ENCODE data around the gene MBP.
A peak's percentile ranks its signal among the peaks of the same experiment; 100 is the strongest.

Gene MBP

DNA sequence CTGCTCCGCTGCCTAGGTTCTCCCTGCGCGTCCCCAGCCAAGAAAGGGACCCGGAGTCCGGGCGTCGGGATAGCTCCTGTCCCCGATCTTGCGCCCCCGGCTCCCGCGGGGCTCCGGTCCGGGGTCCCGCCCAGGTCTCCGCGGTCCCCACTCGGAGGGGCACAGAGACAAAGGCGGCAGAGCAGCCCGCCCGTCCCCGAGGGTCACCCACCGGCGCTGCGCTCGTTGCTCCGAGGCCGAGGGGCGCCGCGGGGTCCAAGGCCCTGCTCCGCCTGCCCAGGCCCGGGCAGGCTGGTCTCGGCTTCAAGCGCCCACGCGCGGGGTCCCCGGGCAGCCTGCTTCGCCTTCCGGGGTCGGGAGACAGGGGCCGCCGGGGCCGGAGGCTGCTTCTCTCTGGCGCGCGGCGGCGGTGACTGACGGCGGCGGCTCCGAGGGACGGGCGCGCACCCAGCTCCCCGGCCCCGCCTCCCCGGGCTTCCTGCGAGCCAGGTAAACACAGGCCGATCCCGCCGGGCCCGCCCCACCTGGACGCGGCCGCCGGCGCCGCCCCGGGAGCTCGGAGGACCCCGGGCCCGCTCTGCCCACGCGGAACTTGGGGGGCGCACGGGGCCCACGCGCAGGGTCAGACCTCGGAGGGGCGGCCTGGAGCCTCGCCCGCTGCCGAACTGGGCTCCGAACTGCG, at the start of gene MBP:
TSS of gene MBP (minus strand) at position 415 of the 682 bp plus-strand sequence. CDS start 27,522 bp downstream, outside the sequence.
- Histone ChIP-seq H3K9me3 (ENCODE audit: control insufficient read depth, insufficient read depth, low read length) (no peaks in the 10 kb centered on the region), H3K4me1 (ENCODE audit: insufficient read depth, low read length) (no peaks in the 10 kb centered on the region), H3K9ac (ENCODE audit: low read depth, low read length) (peak within 1 kb of the TSS; percentile 72), H3K36me3 (ENCODE audit: insufficient read depth, low read length) (no peaks in the 10 kb centered on the region)

DNA sequence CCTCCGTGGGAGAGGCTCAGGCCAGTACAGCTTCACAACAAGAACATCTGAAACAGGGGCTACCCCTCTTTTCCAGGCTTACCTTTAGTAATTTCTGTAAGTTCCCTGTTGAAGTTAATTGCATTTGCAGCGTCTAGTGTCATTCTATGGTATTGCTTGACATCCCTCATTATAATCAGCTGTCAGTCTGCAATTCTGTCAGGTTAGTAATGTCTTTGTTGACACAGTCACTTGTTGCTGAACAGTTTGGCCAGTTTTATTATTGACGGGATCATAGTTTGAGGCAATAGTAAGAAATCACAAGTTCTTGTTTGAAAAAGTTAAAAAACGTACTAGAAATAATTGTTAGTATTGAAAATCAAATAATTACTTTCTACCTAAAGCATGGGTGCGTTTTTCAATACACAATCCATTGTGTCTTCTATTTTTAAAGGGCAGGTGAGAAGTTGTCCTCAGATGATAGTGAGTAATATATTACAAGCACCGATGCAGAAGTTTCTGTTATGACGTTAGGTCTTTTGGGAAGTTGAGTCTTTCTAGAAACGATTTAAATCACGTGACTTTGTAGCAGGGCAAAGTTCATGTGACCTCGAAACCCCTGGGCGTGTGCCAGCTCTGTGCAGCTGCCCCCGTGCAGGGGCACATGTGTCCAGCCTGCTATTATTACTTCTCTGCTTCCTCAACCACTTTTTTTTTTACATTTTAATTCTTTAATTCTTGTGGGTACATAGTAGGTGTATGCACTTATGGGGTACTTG, 49.5 kb upstream of the MBP start:
- H3K9me3 ChIP-seq (ENCODE audit: control insufficient read depth, insufficient read depth, low read length): no peaks in the 10 kb centered on the region

DNA sequence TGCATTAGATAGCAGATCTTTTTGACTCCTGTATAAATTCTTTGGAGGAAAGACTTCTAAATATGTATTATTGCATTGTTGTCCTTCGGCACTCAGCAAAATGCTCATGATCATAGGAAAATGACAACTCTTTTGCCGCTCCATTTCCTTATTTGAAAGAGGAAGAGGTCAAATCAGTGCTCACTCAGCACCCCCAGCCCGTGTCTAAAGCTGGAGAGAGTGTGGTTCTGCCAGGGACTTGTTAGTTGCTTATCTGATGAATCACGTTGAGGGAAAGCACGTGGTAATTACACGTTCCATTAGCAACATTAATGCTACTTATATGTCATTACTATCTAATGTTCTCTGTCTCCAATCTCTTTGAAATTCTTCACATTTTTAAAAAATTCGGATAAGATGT, 46.0 kb upstream of the MBP start:
- Histone ChIP-seq H3K36me3 (ENCODE audit: insufficient read depth, low read length) (no peaks in the 10 kb centered on the region), H3K4me1 (ENCODE audit: insufficient read depth, low read length) (no peaks in the 10 kb centered on the region), H3K9me3 (ENCODE audit: control insufficient read depth, insufficient read depth, low read length) (no peaks in the 10 kb centered on the region), H3K9ac (ENCODE audit: low read depth, low read length) (no peak overlapping the region)

More for the DNA sequence above, 49.5 kb upstream of the MBP start:
- H3K4me1 ChIP-seq (ENCODE audit: insufficient read depth, low read length): no peaks in the 10 kb centered on the region
- no peak overlapping the region for H3K9ac ChIP-seq (ENCODE audit: low read depth, low read length)
- H3K36me3 ChIP-seq (ENCODE audit: insufficient read depth, low read length): no peaks in the 10 kb centered on the region

DNA sequence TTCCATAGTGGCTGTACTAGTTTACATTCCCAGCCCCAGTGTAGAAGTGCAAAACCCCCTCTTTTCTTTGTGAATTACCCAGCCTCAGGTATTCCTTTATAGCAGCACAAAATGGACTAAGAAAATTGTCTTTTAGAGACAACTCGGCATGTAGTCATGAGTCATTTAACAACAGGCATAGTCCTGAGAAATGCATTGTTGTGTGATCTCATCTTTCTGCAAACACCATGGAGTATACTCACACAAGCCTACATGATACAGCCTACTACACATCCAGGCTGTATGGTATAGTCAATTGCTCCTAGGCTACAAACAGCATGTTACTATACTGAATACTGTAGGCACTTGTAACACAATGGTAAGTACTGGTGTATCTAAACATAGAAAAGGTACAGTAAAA, 44.4 kb upstream of the MBP start:
- no peaks in the 10 kb centered on the region for H3K4me1 ChIP-seq (ENCODE audit: insufficient read depth, low read length)
- H3K9me3 ChIP-seq (ENCODE audit: control insufficient read depth, insufficient read depth, low read length): no peaks in the 10 kb centered on the region
- H3K36me3 ChIP-seq (ENCODE audit: insufficient read depth, low read length): no peaks in the 10 kb centered on the region
- no peak overlapping the region for H3K9ac ChIP-seq (ENCODE audit: low read depth, low read length)

DNA sequence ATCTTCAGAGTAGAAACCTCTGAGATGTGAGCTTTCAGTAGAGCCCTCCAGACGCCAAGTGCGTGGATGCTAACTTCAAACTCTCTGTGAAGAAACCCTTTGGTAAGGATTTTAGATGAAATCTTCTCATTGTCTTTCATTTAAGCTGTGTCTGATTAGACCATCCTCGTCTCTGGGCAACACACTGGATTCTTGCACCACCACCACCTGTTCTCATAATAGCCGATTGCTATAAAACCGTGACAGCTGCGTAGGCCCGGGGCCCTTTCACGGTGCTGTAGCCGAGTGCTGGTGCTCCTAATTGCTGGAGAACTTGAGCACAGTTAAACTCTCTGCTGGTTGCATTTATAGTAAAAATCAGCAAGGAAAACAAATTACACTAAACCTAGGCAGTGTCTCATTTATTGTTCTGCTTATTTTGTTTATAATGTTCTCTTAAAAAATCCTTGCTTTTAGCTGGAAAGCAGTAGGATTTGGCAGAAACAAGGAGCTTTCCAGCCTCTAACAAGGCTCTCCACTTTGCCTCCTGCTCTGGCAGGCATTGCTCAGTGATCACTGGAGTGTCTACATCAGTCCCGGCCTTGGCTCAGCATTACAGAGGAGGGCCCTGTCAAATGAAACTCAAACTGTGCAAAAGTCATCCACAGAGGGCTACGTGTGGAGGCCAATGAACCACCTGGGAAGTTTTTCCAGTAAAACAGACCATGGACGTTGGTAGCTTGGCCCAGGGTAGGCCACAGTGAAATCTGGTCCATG, 40.9 kb upstream of the MBP start:
- H3K4me1 ChIP-seq (ENCODE audit: insufficient read depth, low read length): no peaks in the 10 kb centered on the region
- H3K9me3 ChIP-seq (ENCODE audit: control insufficient read depth, insufficient read depth, low read length): no peaks in the 10 kb centered on the region
- H3K36me3 ChIP-seq (ENCODE audit: insufficient read depth, low read length): no peaks in the 10 kb centered on the region
- H3K9ac ChIP-seq (ENCODE audit: low read depth, low read length): no peak overlapping the region

DNA sequence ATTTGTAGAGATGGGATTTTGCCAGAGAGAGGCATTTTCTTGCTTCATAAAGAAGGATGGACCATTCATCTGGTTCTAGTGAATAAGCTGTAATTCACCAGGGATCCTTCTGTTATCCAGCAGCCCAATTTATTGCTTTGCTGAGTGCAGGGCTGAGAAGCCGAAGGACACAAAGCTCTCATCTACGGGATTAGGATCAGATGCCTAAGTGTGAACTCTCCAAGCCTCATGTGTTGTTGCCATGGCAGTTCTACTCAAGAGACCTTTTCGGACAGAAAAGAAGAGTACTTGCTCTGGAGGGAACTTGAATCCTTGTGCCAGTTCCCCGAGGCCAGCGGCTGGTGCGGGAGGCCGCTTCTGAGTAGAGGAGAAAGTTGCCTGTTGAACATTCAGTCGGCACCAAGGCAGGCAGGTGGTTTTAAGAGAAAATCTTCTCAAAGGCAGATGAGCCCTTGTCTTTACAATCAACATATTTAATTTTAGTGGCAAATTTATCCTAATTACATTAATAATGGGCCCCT, 38.4 kb upstream of the MBP start:
- Histone ChIP-seq H3K9ac (ENCODE audit: low read depth, low read length) (no peak overlapping the region), H3K36me3 (ENCODE audit: insufficient read depth, low read length) (no peaks in the 10 kb centered on the region), H3K4me1 (ENCODE audit: insufficient read depth, low read length) (no peaks in the 10 kb centered on the region; the same call in 1 of the 2 replicates), H3K9me3 (ENCODE audit: control insufficient read depth, insufficient read depth, low read length) (no peaks in the 10 kb centered on the region)

DNA sequence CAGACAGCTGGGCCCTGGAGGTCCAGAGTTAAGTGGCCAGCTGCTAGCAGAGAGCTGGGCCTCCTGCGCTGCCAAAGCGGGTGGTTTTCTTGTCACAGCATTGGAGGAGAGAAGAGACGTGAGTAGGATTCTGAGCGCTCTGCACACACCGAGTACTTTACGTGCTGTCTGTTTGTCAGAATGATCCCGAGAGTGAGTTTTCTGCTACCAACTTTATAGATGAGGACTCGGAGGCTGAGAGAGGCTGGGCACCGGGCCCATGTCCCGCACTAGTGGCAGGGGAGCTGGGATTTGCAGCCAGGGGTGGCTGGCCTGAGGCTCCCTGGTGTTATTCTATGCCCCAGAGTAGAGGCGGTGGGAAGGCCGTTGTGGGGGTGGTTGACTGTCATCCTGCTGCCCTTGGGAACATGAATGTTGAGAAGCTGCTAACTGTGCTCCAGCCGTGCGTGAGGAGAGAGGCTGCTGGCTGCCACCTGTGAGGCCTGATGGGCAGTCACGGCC, 36.3 kb upstream of the MBP start:
- no peaks in the 10 kb centered on the region; the same call in 1 of the 2 replicates for H3K4me1 ChIP-seq (ENCODE audit: insufficient read depth, low read length)
- H3K9ac ChIP-seq (ENCODE audit: low read depth, low read length): no peak overlapping the region
- no peaks in the 10 kb centered on the region for H3K36me3 ChIP-seq (ENCODE audit: insufficient read depth, low read length)
- no peaks in the 10 kb centered on the region for H3K9me3 ChIP-seq (ENCODE audit: control insufficient read depth, insufficient read depth, low read length)

DNA sequence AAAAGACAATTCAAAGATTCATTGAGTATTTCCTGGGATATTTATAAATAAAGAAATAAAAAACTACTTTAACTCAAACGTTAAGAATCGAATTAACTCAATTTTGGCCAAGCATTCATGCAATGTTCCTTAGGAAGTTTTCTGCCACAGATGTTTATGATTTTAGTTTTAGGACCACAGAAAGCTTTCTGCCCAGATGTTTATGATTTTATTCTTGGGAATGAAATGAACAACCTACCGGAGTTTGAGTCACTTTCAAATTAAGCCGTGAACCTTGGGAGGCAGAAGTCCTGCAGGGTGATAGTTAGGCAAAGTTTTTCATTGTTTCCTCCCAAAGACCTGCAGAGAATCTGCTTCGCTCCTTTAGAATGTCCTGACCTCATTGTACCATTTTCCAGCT, 34.7 kb upstream of the MBP start:
- Histone ChIP-seq H3K4me1 (ENCODE audit: insufficient read depth, low read length) (no peaks in the 10 kb centered on the region; the same call in 1 of the 2 replicates), H3K36me3 (ENCODE audit: insufficient read depth, low read length) (no peaks in the 10 kb centered on the region), H3K9me3 (ENCODE audit: control insufficient read depth, insufficient read depth, low read length) (no peaks in the 10 kb centered on the region), H3K9ac (ENCODE audit: low read depth, low read length) (no peak overlapping the region)

DNA sequence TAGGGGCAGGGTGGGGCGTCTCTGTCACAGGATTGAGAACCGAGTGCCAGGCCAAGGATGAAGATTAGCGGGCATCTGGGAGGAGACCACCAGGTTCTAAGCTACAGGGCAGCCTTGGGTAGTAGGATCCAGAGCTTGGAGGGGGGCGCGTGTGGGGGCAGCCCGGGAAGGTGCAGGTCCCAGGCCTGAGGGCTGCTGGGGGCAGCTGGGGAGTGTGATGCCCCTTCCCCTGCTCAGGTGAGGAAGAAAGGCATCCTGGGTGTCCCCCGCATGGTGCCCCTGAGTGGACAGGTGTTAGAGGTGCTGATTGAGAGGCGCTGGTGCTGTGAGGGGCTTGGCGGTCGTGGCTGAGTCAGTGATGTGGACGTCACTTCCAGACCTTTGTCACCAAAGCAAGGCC, 33.9 kb upstream of the MBP start:
- no peaks in the 10 kb centered on the region; the same call in 1 of the 2 replicates for H3K4me1 ChIP-seq (ENCODE audit: insufficient read depth, low read length)
- no peaks in the 10 kb centered on the region for H3K36me3 ChIP-seq (ENCODE audit: insufficient read depth, low read length)
- H3K9ac ChIP-seq (ENCODE audit: low read depth, low read length): no peak overlapping the region
- no peaks in the 10 kb centered on the region for H3K9me3 ChIP-seq (ENCODE audit: control insufficient read depth, insufficient read depth, low read length)

DNA sequence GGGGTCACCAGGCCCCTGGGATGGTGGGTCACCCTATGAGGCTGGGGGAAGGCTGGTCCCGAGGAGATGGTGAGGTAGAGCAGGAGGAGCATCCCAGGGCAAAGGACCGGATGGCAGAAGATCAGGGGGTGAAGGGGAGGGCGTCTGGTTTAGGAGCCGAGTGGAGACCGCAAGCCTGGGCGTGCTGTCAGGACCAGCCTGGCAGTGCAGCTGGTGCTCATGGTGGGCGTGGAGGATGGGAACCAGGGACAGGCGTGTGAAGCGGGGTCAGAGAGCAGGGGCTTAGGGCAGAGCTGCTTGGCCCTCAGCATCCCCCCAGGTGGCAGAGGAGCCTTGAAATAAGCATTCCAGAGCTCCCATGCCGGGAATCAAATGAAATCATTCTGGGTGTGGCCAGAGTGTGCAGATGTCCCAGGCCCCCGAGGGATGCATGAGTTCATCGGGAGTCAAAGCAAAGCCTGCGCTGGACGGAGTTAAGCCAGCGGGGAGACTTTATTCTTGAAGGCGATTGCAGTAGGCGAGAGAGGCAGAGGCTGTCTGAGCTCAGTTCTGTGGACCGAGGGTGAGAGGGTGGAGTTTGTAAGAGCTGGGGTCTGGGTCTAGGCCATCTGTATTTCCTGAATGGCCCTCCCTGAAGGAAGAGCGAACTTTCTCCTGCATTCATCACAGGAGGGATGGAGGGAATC, 33.1 kb upstream of the MBP start:
- Histone ChIP-seq H3K9ac (ENCODE audit: low read depth, low read length) (no peak overlapping the region), H3K36me3 (ENCODE audit: insufficient read depth, low read length) (no peaks in the 10 kb centered on the region), H3K9me3 (ENCODE audit: control insufficient read depth, insufficient read depth, low read length) (no peaks in the 10 kb centered on the region), H3K4me1 (ENCODE audit: insufficient read depth, low read length) (peaks cover 2% of the 10 kb centered on the region; the same call in 1 of the 2 replicates)

DNA sequence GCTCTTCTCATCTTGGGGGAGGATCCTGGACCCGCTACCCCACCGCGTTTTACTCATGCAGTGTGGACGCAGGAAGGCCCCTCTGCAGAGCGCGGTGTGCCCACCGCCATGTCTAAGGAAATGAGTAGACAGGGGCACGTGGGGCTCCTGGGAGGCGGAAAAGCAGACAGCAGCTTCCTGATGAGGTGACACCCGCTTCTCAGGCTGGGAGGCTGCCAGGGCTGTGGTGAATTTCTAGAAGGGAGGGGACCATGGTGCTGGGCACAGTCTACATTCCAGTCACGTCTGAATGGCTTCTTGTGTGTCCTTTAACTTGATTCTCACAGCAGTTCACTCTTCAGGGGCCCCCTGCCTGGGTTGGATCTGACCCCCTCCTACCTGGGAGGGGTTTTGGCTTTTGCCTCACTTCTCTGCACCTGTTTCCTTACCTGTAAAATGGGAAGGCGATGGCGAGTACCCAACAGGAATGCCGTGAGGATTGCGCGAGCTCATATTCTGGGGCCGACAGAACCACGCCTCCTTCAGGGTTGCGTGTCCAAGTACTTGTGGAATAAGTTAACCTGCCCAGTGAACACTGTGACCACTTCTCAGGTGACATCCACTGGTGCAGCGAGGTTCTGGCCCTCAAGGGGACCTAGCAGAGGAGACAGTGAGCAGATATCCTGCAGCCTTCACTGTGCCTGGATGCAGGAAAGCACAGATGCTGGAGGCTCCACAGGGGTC, 32.3 kb upstream of the MBP start:
- H3K4me1 ChIP-seq (ENCODE audit: insufficient read depth, low read length): peaks cover 6% of the 10 kb centered on the region; the same call in 1 of the 2 replicates

DNA sequence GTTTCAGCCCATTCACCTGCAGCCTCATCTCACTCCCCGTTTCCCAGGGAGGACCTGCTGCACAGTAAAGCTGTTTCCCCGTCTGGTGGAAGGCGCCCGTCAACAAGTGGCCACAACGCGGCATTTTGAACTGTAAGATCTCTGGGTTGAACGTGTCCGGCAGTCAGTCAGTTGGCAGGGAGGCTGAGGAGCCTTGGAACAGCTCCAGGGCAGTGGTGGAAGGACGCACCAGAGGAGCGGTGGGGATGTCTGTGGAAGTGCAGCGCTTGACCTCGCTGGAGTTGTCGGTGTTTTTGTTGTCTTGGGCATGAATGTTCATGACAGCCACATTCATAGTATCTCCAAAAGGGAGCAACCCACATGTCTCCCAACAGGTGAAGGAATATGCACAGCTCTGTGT, 31.4 kb upstream of the MBP start:
- Histone ChIP-seq H3K4me1 (ENCODE audit: insufficient read depth, low read length) (peaks cover 6% of the 10 kb centered on the region; the same call in 1 of the 2 replicates), H3K36me3 (ENCODE audit: insufficient read depth, low read length) (no peaks in the 10 kb centered on the region), H3K9me3 (ENCODE audit: control insufficient read depth, insufficient read depth, low read length) (peaks cover 4% of the 10 kb centered on the region; the same call in 1 of the 2 replicates), H3K9ac (ENCODE audit: low read depth, low read length) (no peak overlapping the region)

More for the DNA sequence above, 32.3 kb upstream of the MBP start:
- peaks cover 4% of the 10 kb centered on the region; the same call in 1 of the 2 replicates for H3K9me3 ChIP-seq (ENCODE audit: control insufficient read depth, insufficient read depth, low read length)
- H3K36me3 ChIP-seq (ENCODE audit: insufficient read depth, low read length): no peaks in the 10 kb centered on the region
- H3K9ac ChIP-seq (ENCODE audit: low read depth, low read length): no peak overlapping the region

DNA sequence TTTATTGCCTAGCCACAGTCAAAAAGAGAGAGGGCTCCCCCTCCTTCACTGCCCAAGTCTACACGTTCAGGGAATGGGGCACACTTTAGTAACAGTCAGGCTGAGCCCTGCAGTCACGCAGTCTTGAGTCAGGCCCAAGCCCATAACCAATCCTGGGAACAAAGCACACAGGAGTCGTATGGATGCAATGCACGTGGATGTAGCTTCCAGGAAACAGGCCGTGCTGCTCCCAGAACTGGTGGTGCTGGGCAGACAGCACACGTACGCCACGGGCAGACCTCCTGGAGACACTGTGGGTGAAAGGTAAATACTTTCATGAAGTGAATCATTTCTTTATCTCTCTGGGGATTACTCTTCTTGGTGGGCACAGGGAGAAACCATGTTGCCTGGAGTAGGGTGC, 30.0 kb upstream of the MBP start:
- Histone ChIP-seq H3K9ac (ENCODE audit: low read depth, low read length) (no peak overlapping the region), H3K4me1 (ENCODE audit: insufficient read depth, low read length) (peaks cover 6% of the 10 kb centered on the region; the same call in 1 of the 2 replicates), H3K9me3 (ENCODE audit: control insufficient read depth, insufficient read depth, low read length) (peaks cover 4% of the 10 kb centered on the region; the same call in 1 of the 2 replicates), H3K36me3 (ENCODE audit: insufficient read depth, low read length) (no peaks in the 10 kb centered on the region)
